ENCODE measurements around the gene CHMP2B.
"Not testable (repeated sequence)": the region's sequence is repeated elsewhere in the genome, so short reads cannot be mapped to it uniquely, and the experiment has no call there.

The CHMP2B gene

GRCh38 chr3:87227835-87228144 lies 681 bp downstream of the CHMP2B start:
- no peak for DNase-seq (ENCODE audit: low read depth)
- TF ChIP-seq CTCF (IDR thresholded peaks at IDR 0.05; ENCODE audit: low read depth, low read length, missing control alignments), result no peak
- H3K4me3 ChIP-seq (ENCODE audit: low read depth, low read length), result peak overlapping the region; percentile 90

- no peak for DNase-seq (ENCODE audit: low read depth)
- TF ChIP-seq CTCF (IDR thresholded peaks at IDR 0.05; ENCODE audit: low read depth, low read length, missing control alignments), result no peak
- no peak overlapping the region; the same call in none of the 2 replicates for H3K4me3 ChIP-seq (ENCODE audit: low read depth, low read length)
These were observed 1.2 kb downstream of the CHMP2B start for GRCh38 chr3:87228316-87228715.

GRCh38 chr3:87229113-87229512 lies 2.0 kb downstream of the CHMP2B start:
- H3K4me3 ChIP-seq (ENCODE audit: low read depth, low read length), result no peak overlapping the region
- TF ChIP-seq CTCF (IDR thresholded peaks at IDR 0.05; ENCODE audit: low read depth, low read length, missing control alignments), result no peak

GRCh38 chr3:87233805-87234204 lies 6.7 kb downstream of the CHMP2B start:
- TF ChIP-seq CTCF (IDR thresholded peaks at IDR 0.05; ENCODE audit: low read depth, low read length, missing control alignments), result no peak
- no peak overlapping the region for H3K4me3 ChIP-seq (ENCODE audit: low read depth, low read length)
- DNase-seq (ENCODE audit: low read depth), result no peak

More at GRCh38 chr3:87229113-87229512, 2.0 kb downstream of the CHMP2B start:
- DNase-seq (ENCODE audit: low read depth), result no peak

GRCh38 chr3:87236093-87236492 lies 9.0 kb downstream of the CHMP2B start:
- TF ChIP-seq CTCF (IDR thresholded peaks at IDR 0.05; ENCODE audit: low read depth, low read length, missing control alignments), result no peak
- DNase-seq (ENCODE audit: low read depth), result no peak
- H3K4me3 ChIP-seq (ENCODE audit: low read depth, low read length), result no peak overlapping the region

GRCh38 chr3:87246662-87247429 lies 19.7 kb downstream of the CHMP2B start:
- H3K4me3 ChIP-seq (ENCODE audit: low read depth, low read length), result no peak overlapping the region
- no peak for TF ChIP-seq CTCF (IDR thresholded peaks at IDR 0.05; ENCODE audit: low read depth, low read length, missing control alignments)
- no peak for DNase-seq (ENCODE audit: low read depth)

GRCh38 chr3:87247430-87247773 lies 20.3 kb downstream of the CHMP2B start:
- H3K4me3 ChIP-seq (ENCODE audit: low read depth, low read length), result no peak overlapping the region
- no peak for DNase-seq (ENCODE audit: low read depth)
- no peak for TF ChIP-seq CTCF (IDR thresholded peaks at IDR 0.05; ENCODE audit: low read depth, low read length, missing control alignments)

- DNase-seq (ENCODE audit: low read depth); H3K4me3 ChIP-seq (ENCODE audit: low read depth, low read length): not testable (repeated sequence)
These were observed 21.1 kb downstream of the CHMP2B start for GRCh38 chr3:87248231-87248630.
